ENCODE measurements around the gene IER3.

The IER3 gene

GRCh38 chr6:30769088-30769852 is 24.9 kb upstream of the IER3 start (continued):
- no peak for TF ChIP-seq ZNF768 (tag by site-specific recombination; IDR thresholded peaks at IDR 0.05)
- TF ChIP-seq ZNF501 (tag by site-specific recombination; IDR thresholded peaks at IDR 0.05) = no peak
- TF ChIP-seq ZNF433 (tag by site-specific recombination; IDR thresholded peaks at IDR 0.05; ENCODE audit: low read depth) = no peak
- no peak for TF ChIP-seq ZNF561 (tag by site-specific recombination; IDR thresholded peaks at IDR 0.05; ENCODE audit: borderline replicate concordance)
- TF ChIP-seq GFI1B (tag by site-specific recombination; IDR thresholded peaks at IDR 0.05) = no peak
- TF ChIP-seq BCL11B (tag by site-specific recombination; IDR thresholded peaks at IDR 0.05; ENCODE audit: low read depth) = 0 out of 2 replicates have a peak, but pooled peaks have one; percentile 34
- peak; percentile 81 for TF ChIP-seq GLIS1 (tag by site-specific recombination; IDR thresholded peaks at IDR 0.05)
- TF ChIP-seq ZNF776 (tag by site-specific recombination; IDR thresholded peaks at IDR 0.05; ENCODE audit: borderline replicate concordance) = no peak
- no peak for TF ChIP-seq ZNF677 (tag by site-specific recombination; IDR thresholded peaks at IDR 0.05)
- TF ChIP-seq ZNF366 (tag by site-specific recombination; conservative IDR thresholded peaks at IDR 0.05) = peak; percentile 95
- TF ChIP-seq ZNF26 (tag by site-specific recombination; IDR thresholded peaks at IDR 0.05) = no peak
- no peak for TF ChIP-seq MZF1 (tag by site-specific recombination; IDR thresholded peaks at IDR 0.05; ENCODE audit: borderline replicate concordance)
- TF ChIP-seq ZBTB49 (tag by site-specific recombination; IDR thresholded peaks at IDR 0.05; ENCODE audit: low read depth) = no peak
- peak; percentile 93 for TF ChIP-seq ZEB2 (tag by site-specific recombination; IDR thresholded peaks at IDR 0.05)
- TF ChIP-seq KLF8 (tag by site-specific recombination; IDR thresholded peaks at IDR 0.05) = peak; percentile 80
- no peak for TF ChIP-seq ZNF140 (tag by site-specific recombination; IDR thresholded peaks at IDR 0.05)
- TF ChIP-seq HOXA7 (CRISPR knock-in tag; IDR thresholded peaks at IDR 0.05; ENCODE audit: borderline replicate concordance) = no peak
- TF ChIP-seq ZNF239 (tag by site-specific recombination; IDR thresholded peaks at IDR 0.05) = no peak
- no peak for TF ChIP-seq ZNF626 (tag by site-specific recombination; IDR thresholded peaks at IDR 0.05)
- no peak for TF ChIP-seq ZNF664 (tag by site-specific recombination; IDR thresholded peaks at IDR 0.05)
- TF ChIP-seq ZNF335 (tag by site-specific recombination; conservative IDR thresholded peaks at IDR 0.05) = no peak; the same call in 1 of the 2 replicates
- TF ChIP-seq ZBTB48 (tag by site-specific recombination; IDR thresholded peaks at IDR 0.05) = peak; percentile 66; the same call in 1 of the 2 replicates
- no peak for TF ChIP-seq ZNF248 (tag by site-specific recombination; IDR thresholded peaks at IDR 0.05)
- peak; percentile 29; the same call in 1 of the 2 replicates for TF ChIP-seq ZNF449 (tag by site-specific recombination; IDR thresholded peaks at IDR 0.05)
- peak; percentile 83 for TF ChIP-seq ZBTB10 (tag by site-specific recombination; IDR thresholded peaks at IDR 0.05)
- no peak for TF ChIP-seq ZNF544 (tag by site-specific recombination; IDR thresholded peaks at IDR 0.05)
- no peak for TF ChIP-seq ZNF175 (tag by site-specific recombination; IDR thresholded peaks at IDR 0.05)
- no peak for TF ChIP-seq PRDM6 (tag by site-specific recombination; IDR thresholded peaks at IDR 0.05)
- peak; percentile 14 for TF ChIP-seq ZBTB26 (tag by site-specific recombination; optimal IDR thresholded peaks at IDR 0.05)
